GM18907 (cell line): ENCODE data around the gene PROM1.

Experiments
- ATAC-seq: cut with Tn5 transposase; IDR thresholded peaks from one replicate; pipeline ENCODE4 v1.9.1; 2021; ENCODE audit warnings: mild to moderate bottlenecking, moderate library complexity; ENCODE audit not compliant: unreplicated experiment

The PROM1 gene

DNA sequence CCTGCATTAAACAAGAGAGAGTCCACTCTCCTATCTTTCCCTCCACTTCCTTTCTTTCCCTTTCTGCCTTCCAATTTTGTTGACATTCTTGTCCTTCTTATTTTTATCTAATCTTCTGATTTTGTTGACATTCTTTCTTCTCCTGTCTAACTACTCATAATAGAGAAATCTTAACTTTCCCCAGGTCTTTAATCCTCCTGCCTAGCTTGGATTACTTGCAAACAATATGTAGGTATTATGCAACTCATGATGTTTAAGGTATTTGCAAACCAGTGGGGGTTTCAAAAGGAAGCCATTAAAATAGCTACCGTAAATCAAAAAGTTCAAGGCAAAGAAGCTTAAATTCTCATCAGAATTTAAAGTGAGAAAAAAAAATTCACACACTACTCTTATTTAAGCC, 53.9 kb downstream of the PROM1 start:
- ATAC-seq: no peak

DNA sequence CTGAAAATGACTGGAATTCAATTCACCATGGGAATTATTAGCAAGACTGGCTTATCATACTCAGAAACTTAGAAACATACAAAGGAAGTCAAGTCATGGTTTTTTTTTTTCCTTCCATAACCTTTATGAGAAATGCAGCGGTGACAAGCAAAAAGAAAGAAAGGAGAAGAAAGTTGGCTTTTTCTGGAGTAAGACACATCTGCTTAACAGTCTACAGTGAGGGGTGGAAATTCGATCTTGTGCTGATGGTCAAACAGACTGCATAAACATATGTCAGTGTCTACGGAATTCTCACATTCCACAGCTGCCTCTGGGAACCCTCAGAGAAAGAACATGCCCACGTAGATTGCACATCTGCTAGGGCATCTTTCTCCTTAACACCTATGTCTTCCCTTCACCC, 54.6 kb downstream of the PROM1 start:
- no peak for ATAC-seq

DNA sequence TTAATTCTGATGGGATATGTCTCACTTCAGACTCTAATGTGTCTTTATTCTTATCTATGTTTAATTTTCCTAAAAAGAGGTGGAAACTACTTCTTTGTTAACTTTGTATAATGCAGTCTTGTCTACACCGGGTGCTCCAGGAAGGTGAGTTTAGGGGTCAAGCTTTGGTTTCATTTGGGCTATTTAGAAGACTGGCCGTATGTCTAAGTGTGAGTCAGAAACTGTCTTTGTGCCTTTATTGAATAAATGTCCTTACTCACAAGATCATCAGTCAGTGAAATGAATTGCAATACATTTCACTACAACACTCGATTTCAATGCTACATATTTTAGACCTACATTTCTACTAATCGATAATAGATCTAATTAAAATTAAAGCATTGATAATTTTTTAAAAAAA, 56.2 kb downstream of the PROM1 start:
- no peak for ATAC-seq

DNA sequence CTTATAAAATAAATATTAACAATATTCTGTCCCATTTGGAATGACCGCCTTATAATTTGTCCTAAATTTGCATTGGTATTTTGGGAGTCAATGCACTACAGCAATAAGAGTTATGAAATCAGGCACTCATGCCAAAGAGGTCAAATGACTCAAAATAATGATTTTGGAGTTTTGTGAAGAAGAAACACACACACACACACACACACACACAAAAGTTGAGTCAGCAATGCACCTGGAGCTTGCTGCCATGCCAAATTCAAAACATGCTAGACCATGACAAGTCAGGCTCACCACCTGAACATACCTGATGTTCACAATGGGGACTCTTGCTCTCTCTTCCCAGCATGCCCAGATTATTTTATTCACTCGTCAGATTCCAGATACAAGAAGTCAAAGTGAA, 56.7 kb downstream of the PROM1 start:
- no peak for ATAC-seq

DNA sequence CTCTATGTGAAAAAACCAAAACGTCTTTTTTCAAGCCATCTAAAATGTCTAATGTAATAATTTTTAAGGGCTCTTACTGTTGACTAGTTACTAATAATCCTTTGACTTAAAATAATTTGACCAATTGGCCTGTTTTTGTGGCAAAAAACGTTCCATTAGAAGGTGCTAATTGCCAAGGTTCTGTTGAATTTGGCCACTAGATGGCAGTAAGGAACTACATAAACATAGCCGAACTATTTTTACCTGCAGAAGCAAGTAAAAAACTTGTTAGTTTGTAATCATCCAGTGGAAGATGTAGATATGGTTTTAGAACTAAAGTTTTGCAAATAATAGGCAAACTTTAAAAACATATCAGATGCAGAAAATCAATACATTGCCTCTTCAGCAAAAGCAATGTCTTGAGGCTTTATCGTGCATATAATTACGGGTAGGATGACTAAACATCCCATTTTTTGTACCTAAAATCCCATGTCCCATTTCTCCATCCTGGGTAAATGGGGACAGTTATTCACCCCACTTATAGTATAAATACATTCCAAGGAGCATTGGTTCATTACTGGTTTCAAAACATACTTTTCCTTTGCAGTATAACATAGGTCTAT, 57.6 kb downstream of the PROM1 start:
- no peak for ATAC-seq

DNA sequence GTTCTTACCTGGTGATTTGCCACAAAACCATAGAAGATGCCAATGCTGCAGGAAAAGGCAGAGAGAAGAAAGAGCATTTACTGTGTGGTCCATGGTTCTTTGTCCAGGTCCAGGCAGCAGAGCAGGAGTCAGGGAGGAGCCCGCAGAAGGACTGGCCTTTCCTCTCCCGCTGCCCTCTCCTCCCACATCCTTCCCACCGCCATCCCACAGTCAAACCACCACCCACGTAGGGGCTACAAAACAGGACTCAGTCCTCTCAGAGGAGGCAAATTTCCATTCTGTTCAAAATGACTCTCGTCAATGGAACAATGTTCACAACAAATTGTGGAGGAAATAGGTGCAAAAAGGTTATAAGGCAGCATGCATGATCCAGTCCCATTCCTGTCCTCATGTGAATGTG, 58.6 kb downstream of the PROM1 start:
- no peak for ATAC-seq

DNA sequence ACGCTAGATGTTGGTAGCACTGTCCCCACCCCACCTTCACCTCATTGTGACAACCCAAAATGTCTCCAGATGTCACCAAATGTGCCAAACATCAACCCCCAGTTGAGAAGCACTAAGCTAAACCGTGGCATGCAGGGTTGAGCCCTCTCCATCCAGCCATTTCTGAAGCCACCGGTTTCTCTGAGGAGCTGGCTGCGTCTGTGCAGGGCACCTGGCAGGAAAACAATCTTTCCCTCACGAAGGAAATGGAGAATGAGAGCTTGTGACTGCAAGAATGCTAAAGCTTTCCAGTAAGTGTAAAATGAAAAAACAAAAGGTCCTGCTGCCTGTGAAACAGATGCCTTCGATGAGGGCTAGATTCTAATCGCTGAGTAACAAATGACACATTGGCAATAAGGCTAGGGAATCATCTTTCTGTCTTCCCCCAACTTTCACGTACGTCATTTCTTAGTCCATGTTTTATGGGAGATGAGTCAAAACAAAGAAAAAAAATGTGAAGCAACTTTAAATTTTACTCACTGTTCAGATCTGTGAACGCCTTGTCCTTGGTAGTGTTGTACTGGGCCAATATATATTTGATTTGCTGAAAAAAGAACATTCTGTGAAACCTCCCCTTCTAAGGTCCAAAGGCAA, 59.9 kb downstream of the PROM1 start:
- ATAC-seq: no peak

DNA sequence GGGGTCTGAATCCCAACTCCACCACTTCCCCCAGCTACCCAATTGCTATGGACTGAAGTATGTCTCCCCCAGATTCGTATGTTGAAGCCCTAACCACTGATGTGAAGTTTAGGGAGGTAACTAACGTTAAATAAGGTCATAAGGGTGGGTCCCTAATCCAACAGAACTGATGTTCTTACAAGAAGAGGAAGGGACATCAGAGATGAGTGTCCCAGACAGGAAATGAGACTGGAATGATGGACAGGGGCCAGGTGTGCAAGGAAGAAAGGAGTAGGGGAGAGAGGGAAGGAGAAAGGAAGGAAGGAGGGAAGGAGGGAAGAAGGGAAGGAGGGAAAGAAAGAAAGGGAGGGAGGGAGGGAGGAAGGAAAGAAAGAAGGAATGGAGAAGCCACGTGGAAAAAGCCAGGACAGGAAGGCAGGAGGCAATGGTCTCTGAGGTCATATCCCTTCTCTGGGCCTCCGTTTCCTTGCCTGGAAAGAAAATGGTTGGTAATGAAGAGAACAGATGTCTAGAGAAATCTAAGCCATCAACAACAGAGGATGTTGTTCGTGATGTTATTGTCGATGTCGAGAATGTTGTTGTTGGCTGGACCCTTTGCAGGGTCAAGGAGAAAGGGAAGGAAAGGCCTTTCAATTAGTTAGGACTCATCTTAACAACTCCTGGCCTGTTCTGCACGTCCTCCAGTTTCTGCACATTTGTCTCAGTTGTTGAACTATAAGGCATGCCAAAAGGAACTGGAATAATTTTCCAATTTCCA, 61.8 kb downstream of the PROM1 start:
- ATAC-seq: no peak

DNA sequence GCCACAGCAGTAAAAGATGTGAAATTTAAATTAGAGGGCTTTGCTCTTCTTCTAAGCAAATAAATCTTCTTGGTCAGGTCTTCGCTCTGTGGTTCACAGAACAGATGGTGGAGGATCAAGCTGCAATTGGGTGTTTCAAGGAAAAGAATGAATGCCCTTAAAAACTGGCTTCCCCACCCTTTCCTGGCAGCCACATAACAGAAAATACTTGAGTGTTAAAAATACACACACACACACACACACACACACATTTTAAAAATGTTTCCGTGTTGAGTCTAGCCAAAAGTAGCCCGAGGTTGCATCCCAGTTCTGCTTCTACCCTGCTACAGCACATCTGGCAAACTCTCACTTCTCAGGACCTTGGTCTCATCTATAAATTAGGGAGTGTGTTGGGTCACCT, 64.2 kb downstream of the PROM1 start:
- ATAC-seq: no peak

DNA sequence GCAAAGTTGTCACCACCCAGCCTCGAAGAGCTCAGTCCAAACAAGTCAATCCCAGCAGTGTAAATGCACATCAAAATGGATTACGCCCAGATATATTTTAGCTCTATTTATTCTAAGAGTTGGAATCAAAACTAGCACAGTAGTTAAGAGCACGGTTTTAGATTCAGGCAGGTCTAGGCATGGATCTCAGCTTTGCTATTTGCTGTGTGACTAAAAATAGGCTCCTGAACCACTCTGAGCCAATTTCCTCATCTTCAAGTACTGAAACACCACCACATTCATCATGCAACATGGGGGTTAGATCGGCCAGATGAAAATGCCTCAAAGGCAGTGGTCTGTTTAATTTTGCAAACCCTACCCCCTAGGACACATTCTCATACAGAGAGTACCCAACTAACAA, 65.0 kb downstream of the PROM1 start:
- ATAC-seq: no peak

DNA sequence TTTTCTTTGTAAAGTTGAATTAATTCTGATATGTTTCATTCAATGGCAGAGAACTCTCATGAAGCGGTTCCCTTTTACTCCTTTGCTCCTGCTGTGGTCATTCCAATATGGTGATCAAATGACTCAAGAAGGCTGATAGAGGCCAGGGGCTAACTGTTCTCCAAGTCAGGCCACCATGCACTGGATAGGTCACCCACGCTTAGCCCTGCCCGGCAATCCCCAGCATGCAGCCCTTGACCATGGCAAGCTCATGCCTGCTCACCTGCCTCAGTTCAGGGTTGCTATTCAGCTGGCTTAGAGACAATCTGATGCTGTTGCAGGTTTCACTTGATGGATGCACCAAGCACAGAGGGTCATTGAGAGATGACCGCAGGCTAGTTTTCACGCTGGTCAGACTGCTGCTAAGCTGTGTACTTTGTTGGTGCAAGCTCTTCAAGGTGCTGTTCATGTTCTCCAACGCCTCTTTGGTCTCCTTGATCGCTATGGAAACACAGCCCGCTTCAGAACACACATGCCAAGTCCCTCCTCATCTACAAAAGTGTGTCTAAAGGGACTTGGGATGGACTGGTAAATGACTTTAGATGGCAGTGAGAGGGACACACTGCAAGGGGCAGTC, 65.7 kb downstream of the PROM1 start:
- ATAC-seq: no peak

DNA sequence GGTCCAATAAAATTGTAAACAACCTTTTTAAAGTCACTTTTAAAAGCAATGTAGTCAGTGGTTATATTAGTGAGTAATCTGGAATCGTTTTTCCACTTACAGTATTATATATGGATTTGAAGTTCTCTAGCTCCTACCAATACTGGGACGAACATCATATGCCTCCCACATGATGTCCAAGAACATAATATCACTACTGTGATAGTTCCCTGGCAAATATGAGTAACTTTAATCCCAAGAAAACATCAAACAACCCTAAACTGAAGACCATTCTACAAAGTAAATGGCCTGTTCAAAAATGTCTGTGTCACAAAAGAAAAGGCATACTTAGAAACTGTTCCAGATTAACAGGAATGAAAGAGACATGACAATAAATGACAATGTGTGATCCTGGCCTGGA, 67.3 kb downstream of the PROM1 start:
- no peak for ATAC-seq

DNA sequence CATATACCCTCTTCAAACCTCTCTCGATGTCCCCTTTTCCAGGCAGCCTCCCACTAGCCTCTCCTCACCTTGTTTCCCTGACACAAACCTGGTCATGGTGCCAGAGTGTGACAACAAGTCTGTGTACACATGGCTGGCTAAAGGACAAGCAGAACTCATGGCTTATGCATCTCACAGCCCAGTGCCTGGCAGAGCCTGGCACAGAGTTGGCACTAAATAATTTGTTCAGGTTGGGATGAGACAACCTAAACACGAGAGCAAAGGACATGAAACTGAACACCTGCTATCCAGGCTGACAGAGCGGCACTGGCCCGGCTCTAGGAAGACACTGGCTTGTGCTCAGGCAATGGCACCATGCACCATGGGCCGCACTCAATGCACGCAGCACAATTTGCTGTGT, 72.7 kb downstream of the PROM1 start:
- no peak for ATAC-seq

DNA sequence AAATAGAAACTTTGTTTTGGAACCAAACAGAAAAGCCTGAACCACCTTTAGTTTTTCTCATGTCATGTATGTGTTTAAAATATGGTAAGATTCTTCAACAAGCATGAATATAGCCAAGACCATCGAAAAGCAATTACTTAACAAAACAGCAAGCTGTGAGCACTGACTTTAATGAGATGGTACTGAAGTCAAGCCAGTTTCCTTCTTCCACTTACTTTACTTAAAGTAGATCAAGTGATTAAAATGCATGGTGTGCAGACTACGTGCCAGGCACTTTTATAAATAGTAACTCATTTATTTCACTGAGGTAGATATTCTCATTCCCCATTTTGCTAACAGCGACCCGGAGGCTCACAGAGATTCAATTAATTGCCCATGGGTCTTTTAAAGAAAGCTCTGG, 74.7 kb downstream of the PROM1 start:
- no peak for ATAC-seq

DNA sequence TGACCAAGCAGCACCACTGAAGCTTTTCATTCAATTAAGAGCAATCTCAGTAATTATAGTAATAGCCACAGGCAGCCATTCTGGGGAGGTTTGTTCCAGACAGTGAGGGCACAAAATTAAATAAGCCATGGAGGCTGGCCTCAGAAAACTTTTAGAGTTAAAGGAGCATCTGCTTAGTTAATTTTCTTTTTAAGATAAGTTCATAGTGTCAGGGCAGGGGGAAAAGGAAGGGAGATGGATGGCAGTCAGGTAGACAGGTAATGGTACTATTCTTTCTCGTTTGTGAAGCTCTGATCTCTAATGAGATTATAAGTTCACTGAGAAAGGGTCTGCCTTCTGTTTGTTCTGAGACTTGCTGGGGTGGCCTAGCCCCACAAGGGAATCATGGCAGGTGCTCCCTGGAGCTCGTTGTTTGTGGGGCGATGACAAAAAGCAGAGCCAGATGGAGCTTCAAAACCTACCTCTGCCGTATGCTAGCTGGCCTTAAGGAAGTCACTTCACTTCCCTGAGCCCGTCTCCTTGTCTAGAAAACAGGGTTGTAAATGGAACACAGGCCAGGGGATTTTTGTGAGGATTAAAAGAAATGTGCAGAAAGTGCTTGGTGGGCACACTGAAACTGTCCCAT, 76.2 kb downstream of the PROM1 start:
- ATAC-seq: no peak

DNA sequence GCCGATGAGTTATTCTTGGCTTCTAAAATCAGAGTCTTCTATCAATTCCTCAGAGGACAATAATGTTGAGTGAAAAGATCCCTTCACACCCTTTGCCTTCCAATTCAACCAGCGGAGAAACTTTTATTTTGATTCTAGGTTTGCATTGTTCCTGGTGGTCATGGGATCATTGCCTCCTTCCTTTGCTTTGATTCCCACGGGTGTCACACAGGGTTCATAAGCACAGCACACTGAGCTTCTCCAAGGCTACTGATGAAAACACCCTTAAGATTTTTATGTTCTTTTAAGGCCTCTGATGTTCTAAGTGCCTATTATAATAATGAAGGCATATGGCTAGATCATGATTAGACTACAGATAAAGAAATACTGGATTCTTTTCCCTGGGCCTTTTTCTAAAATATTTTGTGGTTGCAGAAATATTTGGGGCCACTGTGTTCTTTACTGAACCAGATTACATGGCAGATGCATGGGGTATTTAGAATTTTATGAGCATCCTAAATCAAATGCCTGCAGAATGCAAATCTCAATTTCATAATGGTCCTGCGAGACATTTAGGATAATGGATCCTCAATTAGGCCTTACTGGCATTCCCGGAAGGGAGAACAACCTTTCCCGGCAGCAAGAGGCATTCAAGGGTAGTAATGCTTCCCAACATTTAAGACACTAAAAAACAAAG, 76.9 kb downstream of the PROM1 start:
- no peak for ATAC-seq

DNA sequence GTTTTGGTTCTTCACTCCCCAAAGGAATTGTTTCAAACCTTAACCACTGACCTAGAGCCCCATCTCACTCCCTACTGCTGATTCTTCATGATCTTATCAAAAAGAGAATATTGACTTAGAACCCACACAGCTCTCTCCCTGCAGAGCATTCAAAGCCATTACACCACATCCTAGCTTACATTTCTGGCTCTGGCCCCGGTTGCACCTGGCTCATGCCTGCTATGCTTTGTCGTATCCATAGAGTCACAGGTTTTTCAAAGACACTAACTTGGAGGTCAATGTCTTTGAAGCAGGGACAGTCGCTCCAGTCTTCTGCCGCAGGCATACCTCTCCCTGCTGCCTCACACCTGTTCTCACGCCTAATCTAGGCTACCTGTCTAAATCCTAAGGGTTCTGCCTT, 78.1 kb downstream of the PROM1 start:
- no peak for ATAC-seq

DNA sequence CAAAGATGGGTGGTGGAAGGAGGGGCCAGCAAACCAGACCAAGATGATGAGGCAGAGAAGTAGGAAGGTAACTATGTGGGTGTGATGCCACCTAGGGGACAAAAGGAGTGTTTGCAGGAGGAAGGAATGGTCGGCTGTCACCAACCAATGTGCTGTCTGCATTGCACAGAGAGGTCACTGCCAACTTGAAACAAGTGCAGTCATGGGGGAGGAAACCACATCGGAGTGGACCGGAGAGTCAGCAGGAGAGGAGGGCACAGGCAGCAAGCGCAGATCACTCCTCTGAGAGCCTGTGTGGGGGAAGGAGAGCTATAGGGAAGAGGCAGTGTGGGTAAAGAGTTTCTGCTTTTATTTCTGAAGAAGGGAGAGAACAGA, 82.4 kb downstream of the PROM1 start:
- ATAC-seq: peak; percentile 99

DNA sequence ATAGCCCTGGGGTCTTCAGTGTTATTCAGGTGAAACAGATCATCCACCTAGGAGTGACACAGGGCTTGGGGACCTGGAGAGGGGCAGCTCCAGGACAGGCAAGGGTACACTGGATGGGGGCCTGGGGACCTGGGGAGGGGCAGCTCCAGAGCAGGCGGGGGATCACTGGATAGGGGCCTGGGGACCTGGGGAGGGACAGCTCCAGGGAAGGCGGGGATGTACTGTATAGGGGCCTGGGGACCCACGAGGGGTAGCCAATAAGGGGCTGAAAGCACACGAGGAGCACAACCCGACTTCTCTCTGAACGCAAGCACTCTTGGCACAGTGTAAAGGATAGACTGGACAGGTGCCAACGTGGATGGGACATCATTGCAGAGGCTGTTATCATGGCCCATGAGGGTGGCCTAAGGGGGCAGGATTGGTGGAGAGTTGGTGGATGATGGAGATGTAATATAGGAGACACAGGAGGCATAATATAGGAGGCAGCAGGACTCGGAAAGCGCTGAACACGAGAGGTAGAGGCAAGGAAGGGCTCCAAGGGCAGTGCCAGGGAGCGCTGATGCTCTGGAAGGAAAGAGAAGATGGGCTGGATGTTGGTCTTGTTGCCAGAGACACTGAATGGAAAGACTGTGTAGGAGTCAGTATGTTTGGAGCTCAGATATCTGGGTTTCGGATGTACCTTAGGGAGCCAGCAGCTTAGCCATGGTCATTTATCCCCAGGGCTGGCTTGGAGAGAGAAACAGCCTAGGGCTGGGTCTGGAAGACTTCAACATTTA, 82.9 kb downstream of the PROM1 start:
- no peak for ATAC-seq

DNA sequence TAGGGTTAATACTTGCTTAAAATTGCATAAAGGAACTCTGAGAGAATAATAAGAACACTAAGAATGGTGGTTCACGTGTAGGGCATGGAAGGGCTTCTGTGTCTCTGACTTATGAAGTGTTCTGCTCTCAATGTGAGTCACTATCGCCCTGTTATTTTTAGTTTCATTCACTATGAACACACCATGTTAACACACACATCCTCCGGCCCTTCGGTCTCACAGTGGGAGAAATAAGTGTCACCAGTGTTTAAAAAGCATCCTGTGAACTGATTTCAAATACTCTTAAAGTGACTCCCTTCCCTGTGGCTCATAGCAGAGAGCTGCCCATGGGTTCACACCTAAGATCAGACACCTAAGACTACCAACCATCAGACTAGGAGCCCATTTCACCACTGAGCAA, 87.0 kb downstream of the PROM1 start:
- ATAC-seq: no peak
